Erythroblast (primary cell): ENCODE data around the gene LRFN2.

Experiments used
- GATA1 ChIP-seq: IDR thresholded peaks from 2 replicates; pipeline ENCODE4 v1.6.1; 2011; ENCODE audit warnings: low read depth, mild to moderate bottlenecking, control low read depth, low read length, moderate library complexity
- POLR2A ChIP-seq: IDR thresholded peaks from 2 replicates; pipeline ENCODE4 v1.6.1; 2011; ENCODE audit warnings: mild to moderate bottlenecking, low read length

- TF ChIP-seq POLR2A (no peak), GATA1 (no peak)
Observed at GRCh38 chr6:40584741-40585140, 2.4 kb downstream of the LRFN2 start.
